Measurements from ENCODE around the gene MMP14. TPM values are rescaled to one million over a fixed set of nuclear protein-coding genes. Genes with fewer than 3 reads are reported as not detected.
"Not testable (repeated sequence)": the region's sequence is repeated elsewhere in the genome, so short reads cannot be mapped to it uniquely, and the experiment has no call there.

Gene MMP14
- total RNA-seq (1 to 10 TPM; 1.8 to 6.6 (median 2.0) TPM), polyA plus RNA-seq (not detected), total RNA-seq (0.40 reads per million)

- Mint-ChIP-seq H3K4me3 (peak within 1 kb of the TSS; percentile 57 to 95 (median 90)), H3K27ac (peak within 1 kb of the TSS; percentile 51 to 97 (median 75)), H3K27me3 (peaks cover 0 to 31% (median 6%) of the 10 kb centered on the region in 5 donors), H3K4me1 (peaks cover 9 to 35% (median 25%) of the 10 kb centered on the region in 7 donors), H3K9me3 (no peaks in the 10 kb centered on the region), H3K36me3 (peaks cover 0 to 24% (median 5%) of the 10 kb centered on the region in 5 donors)
- H3K4me3 ChIP-seq (ENCODE audit: low read length) = peak within 1 kb of the TSS; percentile 56
- ATAC-seq (no peak), DNase-seq (peak in 1 of 9 donors; percentile 6)
- intact Hi-C loops (cut with micrococcal nuclease) = loop anchor here in 1 of 2 donors (1.0 kb wide), 2 partner anchors 7 to 17 kb away; partner anchors contain the start of gene MRPL52
- H3K9me3 ChIP-seq (ENCODE audit: control insufficient read depth in 2 of 3, low read length in 3 of 3) = no peaks in the 10 kb centered on the region
- H3K4me1 ChIP-seq (ENCODE audit: control insufficient read depth in 2 of 2, insufficient read depth in 2 of 2, low read length in 2 of 2) = peaks cover 0 to 13% of the 10 kb centered on the region in 2 donors
- H3K27me3 ChIP-seq (ENCODE audit: control insufficient read depth in 2 of 2, insufficient read depth in 2 of 2, low read length in 2 of 2) = no peaks in the 10 kb centered on the region
- POLR2A ChIA-PET = interaction anchor here (1.0 to 1.7 kb wide), 5 partner anchors 9 to 82 kb away, joined by 3 to 4 read pairs (median 3); no protein-coding TSS in a partner anchor
- CTCF ChIA-PET = interaction anchor here (0.6 to 1.3 kb wide), 5 partner anchors 14 to 133 kb away, joined by 3 to 4 read pairs (median 4); no protein-coding TSS in a partner anchor
- peaks cover 4 to 29% (median 5%) of the 10 kb centered on the region in 3 experiments for H3K36me3 ChIP-seq (ENCODE audit: control insufficient read depth in 2 of 3, insufficient read depth in 3 of 3, low read length in 3 of 3)
- H3K27ac ChIP-seq (ENCODE audit: low read depth, low read length) = peak within 1 kb of the TSS; percentile 26
Measured at GRCh38 chr14:22836301-22837113, at the start of gene MMP14. Gene MMP14 (plus strand): TSS chr14:22836585. CDS start chr14:22836818, 233 bp downstream.

GRCh38 chr14:22786685-22787084 is 49.7 kb upstream of the MMP14 start:
- ATAC-seq = no peak
- POLR2A ChIA-PET = no interaction called here
- Mint-ChIP-seq H3K9me3 (no peaks in the 10 kb centered on the region), H3K36me3 (no peaks in the 10 kb centered on the region), H3K4me3 (no peak overlapping the region), H3K27ac (no peak overlapping the region), H3K4me1 (peaks cover 0 to 9% (median 0%) of the 10 kb centered on the region in 7 donors), H3K27me3 (no peaks in the 10 kb centered on the region)
- intact Hi-C loops (cut with micrococcal nuclease) = no loop called here
- no peaks in the 10 kb centered on the region for H3K27me3 ChIP-seq (ENCODE audit: control insufficient read depth in 2 of 2, insufficient read depth in 2 of 2, low read length in 2 of 2)
- H3K9me3 ChIP-seq (ENCODE audit: control insufficient read depth in 2 of 3, low read length in 3 of 3) = no peaks in the 10 kb centered on the region
- H3K4me1 ChIP-seq (ENCODE audit: control insufficient read depth in 2 of 2, insufficient read depth in 2 of 2, low read length in 2 of 2) = no peaks in the 10 kb centered on the region
- no peaks in the 10 kb centered on the region for H3K36me3 ChIP-seq (ENCODE audit: control insufficient read depth in 2 of 3, insufficient read depth in 3 of 3, low read length in 3 of 3)
- no peak overlapping the region for H3K27ac ChIP-seq (ENCODE audit: low read depth, low read length)
- no peak for DNase-seq
- H3K4me3 ChIP-seq (ENCODE audit: low read length) = no peak overlapping the region
- CTCF ChIA-PET = no interaction called here

GRCh38 chr14:22791301-22791700 is 45.1 kb upstream of the MMP14 start:
- Histone ChIP-seq H3K27ac (ENCODE audit: low read depth, low read length) (no peak overlapping the region), H3K36me3 (ENCODE audit: control insufficient read depth in 2 of 3, insufficient read depth in 3 of 3, low read length in 3 of 3) (no peaks in the 10 kb centered on the region), H3K9me3 (ENCODE audit: control insufficient read depth in 2 of 3, low read length in 3 of 3) (no peaks in the 10 kb centered on the region), H3K4me1 (ENCODE audit: control insufficient read depth in 2 of 2, insufficient read depth in 2 of 2, low read length in 2 of 2) (no peaks in the 10 kb centered on the region), H3K4me3 (ENCODE audit: low read length) (no peak overlapping the region), H3K27me3 (ENCODE audit: control insufficient read depth in 2 of 2, insufficient read depth in 2 of 2, low read length in 2 of 2) (no peaks in the 10 kb centered on the region)
- Mint-ChIP-seq H3K4me3 (no peak overlapping the region), H3K36me3 (peaks cover 0 to 4% (median 0%) of the 10 kb centered on the region in 5 donors), H3K27ac (no peak overlapping the region), H3K9me3 (no peaks in the 10 kb centered on the region), H3K4me1 (peaks cover 0 to 8% (median 0%) of the 10 kb centered on the region in 7 donors), H3K27me3 (peaks cover 0 to 11% (median 6%) of the 10 kb centered on the region in 5 donors)
- DNase-seq (no peak), ATAC-seq (peak; percentile 35)
- intact Hi-C loops (cut with micrococcal nuclease) = no loop called here
- ChIA-PET POLR2A (no interaction called here), CTCF (no interaction called here)

- ChIA-PET POLR2A (no interaction called here), CTCF (no interaction called here)
- DNase-seq (no peak), ATAC-seq (no peak)
- H3K27me3 Mint-ChIP-seq = peaks cover 0 to 16% (median 6%) of the 10 kb centered on the region in 5 donors
- Histone ChIP-seq H3K36me3 (ENCODE audit: control insufficient read depth in 2 of 3, insufficient read depth in 3 of 3, low read length in 3 of 3) (no peaks in the 10 kb centered on the region), H3K27ac (ENCODE audit: low read depth, low read length) (no peak overlapping the region), H3K9me3 (ENCODE audit: control insufficient read depth in 2 of 3, low read length in 3 of 3) (no peaks in the 10 kb centered on the region), H3K4me1 (ENCODE audit: control insufficient read depth in 2 of 2, insufficient read depth in 2 of 2, low read length in 2 of 2) (no peaks in the 10 kb centered on the region), H3K4me3 (ENCODE audit: low read length) (no peak overlapping the region), H3K27me3 (ENCODE audit: control insufficient read depth in 2 of 2, insufficient read depth in 2 of 2, low read length in 2 of 2) (no peaks in the 10 kb centered on the region)
- no peak overlapping the region for H3K27ac Mint-ChIP-seq
- H3K36me3 Mint-ChIP-seq = peaks cover 0 to 4% (median 0%) of the 10 kb centered on the region in 5 donors
- H3K4me1 Mint-ChIP-seq = peaks cover 0 to 8% (median 0%) of the 10 kb centered on the region in 7 donors
- no peaks in the 10 kb centered on the region for H3K9me3 Mint-ChIP-seq
- intact Hi-C loops (cut with micrococcal nuclease) = no loop called here
- no peak overlapping the region for H3K4me3 Mint-ChIP-seq
Measured at GRCh38 chr14:22792158-22792557, 44.2 kb upstream of the MMP14 start.

GRCh38 chr14:22793550-22793949 is 42.8 kb upstream of the MMP14 start:
- POLR2A ChIA-PET; CTCF ChIA-PET; H3K4me1 Mint-ChIP-seq; H3K36me3 Mint-ChIP-seq; intact Hi-C loops (cut with micrococcal nuclease); H3K4me1 ChIP-seq (ENCODE audit: control insufficient read depth in 2 of 2, insufficient read depth in 2 of 2, low read length in 2 of 2); DNase-seq; H3K36me3 ChIP-seq (ENCODE audit: control insufficient read depth in 2 of 3, insufficient read depth in 3 of 3, low read length in 3 of 3); ATAC-seq; H3K27me3 ChIP-seq (ENCODE audit: control insufficient read depth in 2 of 2, insufficient read depth in 2 of 2, low read length in 2 of 2); H3K4me3 ChIP-seq (ENCODE audit: low read length); H3K27ac ChIP-seq (ENCODE audit: low read depth, low read length); H3K9me3 ChIP-seq (ENCODE audit: control insufficient read depth in 2 of 3, low read length in 3 of 3); H3K27ac Mint-ChIP-seq; H3K4me3 Mint-ChIP-seq; H3K9me3 Mint-ChIP-seq: not testable (repeated sequence)
- peaks cover 0 to 22% (median 6%) of the 10 kb centered on the region in 5 donors for H3K27me3 Mint-ChIP-seq

- peaks cover 0 to under 1% (median 0%) of the 10 kb centered on the region in 11 donors for H3K9me3 Mint-ChIP-seq
- DNase-seq (no peak), ATAC-seq (no peak)
- Histone ChIP-seq H3K36me3 (ENCODE audit: control insufficient read depth in 2 of 3, insufficient read depth in 3 of 3, low read length in 3 of 3) (no peaks in the 10 kb centered on the region), H3K9me3 (ENCODE audit: control insufficient read depth in 2 of 3, low read length in 3 of 3) (no peaks in the 10 kb centered on the region), H3K27me3 (ENCODE audit: control insufficient read depth in 2 of 2, insufficient read depth in 2 of 2, low read length in 2 of 2) (no peaks in the 10 kb centered on the region), H3K27ac (ENCODE audit: low read depth, low read length) (no peak overlapping the region), H3K4me3 (ENCODE audit: low read length) (no peak overlapping the region), H3K4me1 (ENCODE audit: control insufficient read depth in 2 of 2, insufficient read depth in 2 of 2, low read length in 2 of 2) (no peaks in the 10 kb centered on the region)
- ChIA-PET CTCF (no interaction called here), POLR2A (interaction anchor here (0.5 to 0.6 kb wide), 2 partner anchors 46 to 232 kb away, joined by 3 read pairs; no protein-coding TSS in a partner anchor)
- intact Hi-C loops (cut with micrococcal nuclease) = no loop called here
- H3K27ac Mint-ChIP-seq = no peak overlapping the region
- peaks cover 0 to 26% (median 6%) of the 10 kb centered on the region in 5 donors for H3K27me3 Mint-ChIP-seq
- no peak overlapping the region for H3K4me3 Mint-ChIP-seq
- peaks cover 0 to 8% (median 0%) of the 10 kb centered on the region in 7 donors for H3K4me1 Mint-ChIP-seq
- peaks cover 0 to 5% (median 0%) of the 10 kb centered on the region in 5 donors for H3K36me3 Mint-ChIP-seq
Measured at GRCh38 chr14:22793976-22794375, 42.4 kb upstream of the MMP14 start.
